SIG-M5 treated with dmso at 0.1 percent for 504 hours (cell line): ENCODE data around the gene PSTPIP1.

Experiments used
- DNase-seq: peaks from one replicate; lab custom pipeline; 2025; ENCODE audit not compliant: unreplicated experiment; lab: John Stamatoyannopoulos, UW

PSTPIP1 gene

GRCh38 chr15:77017761-77018720, 23.1 kb downstream of the PSTPIP1 start:
- DNase-seq = no peak

GRCh38 chr15:77018796-77019505, 24.0 kb downstream of the PSTPIP1 start:
- DNase-seq = no peak

- no peak for DNase-seq
Measured at GRCh38 chr15:77019521-77020331, 24.8 kb downstream of the PSTPIP1 start.

- no peak for DNase-seq
Measured at GRCh38 chr15:77020348-77021087, 25.6 kb downstream of the PSTPIP1 start.

GRCh38 chr15:77021088-77021481, 26.2 kb downstream of the PSTPIP1 start:
- DNase-seq = no peak

- no peak for DNase-seq
Measured at GRCh38 chr15:77021803-77022381, 27.0 kb downstream of the PSTPIP1 start.

- DNase-seq = no peak
Measured at GRCh38 chr15:77022646-77023575, 28.0 kb downstream of the PSTPIP1 start.

- no peak for DNase-seq
Measured at GRCh38 chr15:77023576-77024272, 28.8 kb downstream of the PSTPIP1 start.

GRCh38 chr15:77024273-77025082, 29.6 kb downstream of the PSTPIP1 start:
- peak; percentile 28 for DNase-seq

GRCh38 chr15:77025083-77025901, 30.4 kb downstream of the PSTPIP1 start:
- DNase-seq = no peak

GRCh38 chr15:77025941-77026411, 31.1 kb downstream of the PSTPIP1 start:
- no peak for DNase-seq

- DNase-seq = no peak
Measured at GRCh38 chr15:77026501-77027110, 31.7 kb downstream of the PSTPIP1 start.

- no peak for DNase-seq
Measured at GRCh38 chr15:77027111-77027696, 32.3 kb downstream of the PSTPIP1 start.

GRCh38 chr15:77027697-77028450, 32.9 kb downstream of the PSTPIP1 start:
- DNase-seq = no peak
